Upper lobe of right lung (tissue), 1 donor: ENCODE data around the gene FRYL. TPM values are rescaled to one million over a fixed set of nuclear protein-coding genes. Genes with fewer than 3 reads are reported as not detected.
"Not testable (repeated sequence)": the region's sequence is repeated elsewhere in the genome, so short reads cannot be mapped to it uniquely, and the experiment has no call there.

Source experiments
- ATAC-seq: fragments of 200-7000 bp; cut with Tn5 transposase; one replicate; pipeline ENCODE4 v1.9.1; 2020; ENCODE audit warnings: mild to moderate bottlenecking, moderate library complexity
- DNase-seq: peaks from one replicate; pipeline ENCODE4 v3.0.0-alpha.2; 2020
- H3K27ac ChIP-seq: fragments of 200-600 bp; one replicate; pipeline ENCODE4 v1.8.0; 2022
- H3K27me3 ChIP-seq: fragments of 200-600 bp; one replicate; pipeline ENCODE4 v1.8.0; 2022; ENCODE audit warnings: mild to moderate bottlenecking
- H3K36me3 ChIP-seq: fragments of 200-600 bp; one replicate; pipeline ENCODE4 v1.8.0; 2022
- H3K4me1 ChIP-seq: fragments of 200-600 bp; one replicate; pipeline ENCODE4 v1.8.0; 2022
- H3K4me3 ChIP-seq: fragments of 200-600 bp; one replicate; pipeline ENCODE4 v1.8.0; 2022; ENCODE audit warnings: mild to moderate bottlenecking
- H3K9me3 ChIP-seq: fragments of 200-600 bp; one replicate; pipeline ENCODE4 v1.8.0; 2022
- CTCF ChIP-seq: fragments of 200-600 bp; IDR thresholded peaks from one replicate; pipeline ENCODE4 v1.8.0; 2022; ENCODE audit warnings: antibody characterized with exemption
- intact Hi-C: fragments of 100-400 bp; cut with DNase I; formaldehyde crosslinking; loops from one replicate; pipeline ENCODE4 v1.11.0; 2022
- total RNA-seq: library from RNA; stranded (reverse); fragmentation: NEBNext Ultra II Directional; extraction: Animal tissue kit (Norgen Biotek cat#: 25700); gene quantifications from one replicate; pipeline ENCODE4 v1.2.1, GENCODE V29; 2021
- donor health status: DM: no; HTN: yes; CAD: no; lungs with severe emphysema.

FRYL gene
- total RNA-seq, 1 donor from 2014 or later, result 71.9 TPM

- no peaks in the 10 kb centered on the region for H3K36me3 ChIP-seq
- no peaks in the 10 kb centered on the region for H3K9me3 ChIP-seq
- no peak overlapping the region for H3K27ac ChIP-seq
- no peak for TF ChIP-seq CTCF
- no peaks in the 10 kb centered on the region for H3K27me3 ChIP-seq
- H3K4me1 ChIP-seq, result peaks cover 25% of the 10 kb centered on the region
- DNase-seq (no peak), ATAC-seq (no peak)
- H3K4me3 ChIP-seq, result no peak overlapping the region
- intact Hi-C loops, result no loop called here
Measured at GRCh38 chr4:48727666-48728459, 52.2 kb downstream of the FRYL start.

- intact Hi-C loops, result no loop called here
- no peak for DNase-seq
Measured at GRCh38 chr4:48725414-48725813, 54.7 kb downstream of the FRYL start.

GRCh38 chr4:48722509-48723446 lies 57.3 kb downstream of the FRYL start:
- intact Hi-C loops, result no loop called here
- Histone ChIP-seq H3K27ac (no peak overlapping the region), H3K36me3 (no peaks in the 10 kb centered on the region), H3K4me3 (no peak overlapping the region), H3K4me1 (peaks cover 24% of the 10 kb centered on the region), H3K27me3 (no peaks in the 10 kb centered on the region), H3K9me3 (no peaks in the 10 kb centered on the region)
- ATAC-seq (no peak), DNase-seq (no peak)
- no peak for TF ChIP-seq CTCF

More at GRCh38 chr4:48725414-48725813, 54.7 kb downstream of the FRYL start:
- H3K4me1 ChIP-seq, result peaks cover 32% of the 10 kb centered on the region
- no peaks in the 10 kb centered on the region for H3K9me3 ChIP-seq
- ATAC-seq, result no peak
- H3K27me3 ChIP-seq, result no peaks in the 10 kb centered on the region
- H3K4me3 ChIP-seq, result no peak overlapping the region
- TF ChIP-seq CTCF, result no peak
- H3K27ac ChIP-seq, result no peak overlapping the region
- no peaks in the 10 kb centered on the region for H3K36me3 ChIP-seq

GRCh38 chr4:48720459-48720858 lies 59.6 kb downstream of the FRYL start:
- intact Hi-C loops, result no loop called here
- TF ChIP-seq CTCF, result no peak
- H3K27ac ChIP-seq, result no peak overlapping the region
- H3K36me3 ChIP-seq, result no peaks in the 10 kb centered on the region
- DNase-seq, result no peak
- H3K9me3 ChIP-seq, result no peaks in the 10 kb centered on the region
- ATAC-seq, result no peak
- peaks cover 12% of the 10 kb centered on the region for H3K4me1 ChIP-seq
- no peaks in the 10 kb centered on the region for H3K27me3 ChIP-seq
- no peak overlapping the region for H3K4me3 ChIP-seq

GRCh38 chr4:48718818-48719465 lies 61.1 kb downstream of the FRYL start:
- intact Hi-C loops, result no loop called here
- ATAC-seq (no peak), DNase-seq (no peak)
- peaks cover 12% of the 10 kb centered on the region for H3K4me1 ChIP-seq
- H3K27ac ChIP-seq, result no peak overlapping the region
- H3K36me3 ChIP-seq, result no peaks in the 10 kb centered on the region
- H3K4me3 ChIP-seq, result no peak overlapping the region
- H3K9me3 ChIP-seq, result no peaks in the 10 kb centered on the region
- no peak for TF ChIP-seq CTCF
- H3K27me3 ChIP-seq, result no peaks in the 10 kb centered on the region

GRCh38 chr4:48716285-48716684 lies 63.8 kb downstream of the FRYL start:
- H3K4me1 ChIP-seq, H3K27ac ChIP-seq, H3K9me3 ChIP-seq, DNase-seq, H3K4me3 ChIP-seq, ATAC-seq, intact Hi-C loops, H3K36me3 ChIP-seq, H3K27me3 ChIP-seq: not testable (repeated sequence)
